Natural killer cell (primary cell): Measurements from ENCODE around the gene PRX. TPM values are rescaled to one million over a fixed set of nuclear protein-coding genes. Genes with fewer than 3 reads are reported as not detected.

Experiments
- ATAC-seq, 3 donors: fragments of 150-1000 bp in 2 of 3; fragments of 200-7000 bp in 1 of 3; cut with Tn5 transposase; 1 replicate in 1 of 3; 2 replicates in 2 of 3; pipeline ENCODE4 v1.10.0; 2021; ENCODE audit warnings: mild to moderate bottlenecking in 2 of 3, moderate library complexity in 2 of 3
- DNase-seq, 2 donors: peaks; one replicate each; pipeline versions ENCODE4 v3.0.0 to v3.0.0-alpha.2; 2013 to 2021; ENCODE audit warnings: mixed read lengths in 1 of 2
- H3K27ac ChIP-seq: one replicate; pipeline ENCODE4 v1.5.1; 2013; ENCODE audit warnings: mild to moderate bottlenecking, low read length
- H3K27me3 ChIP-seq: one replicate; pipeline ENCODE4 v1.6.1; 2013; ENCODE audit warnings: low read length; ENCODE audit not compliant: control insufficient read depth, insufficient read depth
- H3K36me3 ChIP-seq: one replicate; pipeline ENCODE4 v1.6.1; 2013; ENCODE audit warnings: low read length; ENCODE audit not compliant: control insufficient read depth, insufficient read depth
- H3K4me1 ChIP-seq: one replicate; pipeline ENCODE4 v1.6.1; 2013; ENCODE audit warnings: low read length; ENCODE audit not compliant: control insufficient read depth, insufficient read depth
- H3K4me3 ChIP-seq: one replicate; pipeline ENCODE4 v1.5.1; 2013; ENCODE audit warnings: low read length
- H3K9me3 ChIP-seq: one replicate; pipeline ENCODE4 v1.6.1; 2013; ENCODE audit warnings: low read length; ENCODE audit not compliant: control insufficient read depth, insufficient read depth
- H3K27ac Mint-ChIP-seq, 2 donors: one replicate each; pipeline ENCODE4 v1.8.0; 2022; ENCODE audit warnings: mild to moderate bottlenecking in 2 of 2, mixed read lengths in 2 of 2, moderate library complexity in 1 of 2
- H3K27me3 Mint-ChIP-seq, 2 donors: one replicate each; pipeline ENCODE4 v1.8.0; 2022; ENCODE audit warnings: low read depth in 2 of 2, mixed read lengths in 2 of 2
- H3K36me3 Mint-ChIP-seq: one replicate; pipeline ENCODE4 v1.8.0; 2022; ENCODE audit warnings: mixed read lengths
- H3K4me1 Mint-ChIP-seq, 2 donors: one replicate each; pipeline ENCODE4 v1.8.0; 2022; ENCODE audit warnings: mixed read lengths in 2 of 2
- H3K4me3 Mint-ChIP-seq: one replicate; pipeline ENCODE4 v1.8.0; 2022; ENCODE audit warnings: mild to moderate bottlenecking, moderate library complexity, mixed read lengths
- H3K9me3 Mint-ChIP-seq, 2 donors: one replicate each; pipeline ENCODE4 v1.8.0; 2022; ENCODE audit warnings: mixed read lengths in 2 of 2
- WGBS: methylation state at CpG from one replicate; pipeline ENCODE4 v1.1.7; 2013; ENCODE audit warnings: missing lambda C conversion rate; ENCODE audit not compliant: insufficient coverage; 5-methylcytosine and 5-hydroxymethylcytosine counted together
- intact Hi-C: fragments of 100-400 bp; cut with micrococcal nuclease; formaldehyde crosslinking; loops from one replicate; pipeline ENCODE4 v1.14.2; 2022
- total RNA-seq, 4 donors: library from RNA; stranded (reverse); fragments of 120-200 nt in 1 of 4; gene quantifications; one replicate each; pipeline versions ENCODE4 v1.2.3 to v1.2.4, GENCODE V29; 2013 to 2022
- TF ChIP-seq, protein P1 (sequence below): fragments of 200-600 bp; IDR thresholded peaks from one replicate; pipeline ENCODE4 v1.8.0; 2022; ENCODE audit warnings: antibody characterized with exemption

Gene PRX
- total RNA-seq, 3 donors from 2014 or later (not counting 1 experiment from before 2014, with no cell fraction given) = 2.0 to 3.8 (median 3.7) TPM

DNA sequence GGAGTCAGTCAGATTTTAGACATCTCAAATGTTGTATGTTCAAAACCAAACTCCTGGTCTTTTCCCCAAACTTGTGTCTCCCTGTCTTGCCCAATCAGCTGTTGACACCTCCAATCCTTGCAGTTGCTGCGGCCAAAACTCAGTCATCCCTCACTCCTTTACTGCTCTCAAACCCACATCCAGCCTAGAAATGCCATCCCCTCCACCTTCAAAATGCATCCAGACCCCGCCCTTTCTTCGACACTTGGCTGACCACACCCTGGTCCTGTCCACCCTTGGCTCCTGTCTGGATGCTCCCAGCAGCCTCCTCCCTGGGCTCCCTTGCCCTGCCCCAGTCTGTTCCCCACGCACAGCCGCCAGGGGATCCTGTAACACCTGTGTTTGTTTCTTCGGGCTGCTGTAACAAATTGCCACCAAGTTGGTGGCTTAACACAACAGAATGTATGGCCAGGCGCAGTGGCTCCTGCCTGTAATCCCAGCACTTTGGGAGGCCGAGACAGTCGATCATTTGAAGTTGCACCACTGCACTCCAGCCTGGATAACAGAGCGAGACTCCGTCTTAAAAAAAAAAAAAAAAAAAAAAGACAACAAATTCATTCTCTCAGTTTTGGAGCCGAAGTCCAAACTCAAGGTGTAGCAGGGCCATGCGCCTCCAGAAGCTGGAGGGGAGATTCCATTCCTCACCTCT lies 53.0 kb downstream of the PRX start:
- Mint-ChIP-seq H3K4me3 (no peak overlapping the region), H3K36me3 (no peaks in the 10 kb centered on the region), H3K27ac (no peak overlapping the region), H3K4me1 (peaks cover 29 to 41% of the 10 kb centered on the region in 2 donors), H3K9me3 (no peaks in the 10 kb centered on the region), H3K27me3 (no peaks in the 10 kb centered on the region)
- H3K9me3 ChIP-seq = no peaks in the 10 kb centered on the region
- 95% methylated on average over 13 of the region's 13 CpGs for WGBS
- H3K27ac ChIP-seq = no peak overlapping the region
- H3K4me3 ChIP-seq = no peak overlapping the region
- H3K27me3 ChIP-seq = no peaks in the 10 kb centered on the region
- no peak for ATAC-seq
- no peaks in the 10 kb centered on the region for H3K36me3 ChIP-seq
- intact Hi-C loops = no loop called here
- TF ChIP-seq, protein P1, sequence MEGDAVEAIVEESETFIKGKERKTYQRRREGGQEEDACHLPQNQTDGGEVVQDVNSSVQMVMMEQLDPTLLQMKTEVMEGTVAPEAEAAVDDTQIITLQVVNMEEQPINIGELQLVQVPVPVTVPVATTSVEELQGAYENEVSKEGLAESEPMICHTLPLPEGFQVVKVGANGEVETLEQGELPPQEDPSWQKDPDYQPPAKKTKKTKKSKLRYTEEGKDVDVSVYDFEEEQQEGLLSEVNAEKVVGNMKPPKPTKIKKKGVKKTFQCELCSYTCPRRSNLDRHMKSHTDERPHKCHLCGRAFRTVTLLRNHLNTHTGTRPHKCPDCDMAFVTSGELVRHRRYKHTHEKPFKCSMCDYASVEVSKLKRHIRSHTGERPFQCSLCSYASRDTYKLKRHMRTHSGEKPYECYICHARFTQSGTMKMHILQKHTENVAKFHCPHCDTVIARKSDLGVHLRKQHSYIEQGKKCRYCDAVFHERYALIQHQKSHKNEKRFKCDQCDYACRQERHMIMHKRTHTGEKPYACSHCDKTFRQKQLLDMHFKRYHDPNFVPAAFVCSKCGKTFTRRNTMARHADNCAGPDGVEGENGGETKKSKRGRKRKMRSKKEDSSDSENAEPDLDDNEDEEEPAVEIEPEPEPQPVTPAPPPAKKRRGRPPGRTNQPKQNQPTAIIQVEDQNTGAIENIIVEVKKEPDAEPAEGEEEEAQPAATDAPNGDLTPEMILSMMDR = no peak
- DNase-seq = no peak
- peaks cover 39% of the 10 kb centered on the region for H3K4me1 ChIP-seq

DNA sequence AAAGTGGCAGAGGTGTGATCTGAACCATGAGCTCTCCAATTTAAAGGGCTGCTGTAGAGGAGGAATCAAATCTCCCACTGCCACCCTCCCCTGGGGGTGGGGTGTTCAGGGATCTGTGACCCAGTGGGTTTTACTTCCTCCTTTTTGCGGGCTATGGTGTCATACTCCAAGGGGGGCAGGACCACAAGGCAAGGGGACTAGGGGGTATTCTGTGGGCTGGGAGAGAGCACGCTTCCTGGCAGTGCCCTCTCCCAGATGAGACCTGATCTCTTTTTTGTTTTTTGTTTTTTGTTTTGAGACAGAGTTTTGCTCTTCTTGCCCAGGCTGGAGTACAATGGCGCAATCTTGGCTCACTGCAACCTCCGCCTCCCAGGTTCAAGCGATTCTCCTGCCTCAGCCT lies 54.4 kb downstream of the PRX start:
- Mint-ChIP-seq H3K27me3 (no peaks in the 10 kb centered on the region), H3K4me1 (peaks cover 24 to 35% of the 10 kb centered on the region in 2 donors), H3K4me3 (no peak overlapping the region), H3K27ac (no peak overlapping the region), H3K9me3 (no peaks in the 10 kb centered on the region), H3K36me3 (no peaks in the 10 kb centered on the region)
- intact Hi-C loops = no loop called here
- Histone ChIP-seq H3K27ac (no peak overlapping the region), H3K27me3 (no peaks in the 10 kb centered on the region), H3K4me3 (no peak overlapping the region), H3K4me1 (peaks cover 35% of the 10 kb centered on the region), H3K36me3 (no peaks in the 10 kb centered on the region), H3K9me3 (no peaks in the 10 kb centered on the region)
- 59% methylated on average over 2 of the region's 5 CpGs for WGBS
- DNase-seq = no peak
- TF ChIP-seq, protein P1 = no peak
- peak in 1 of 3 donors; percentile 75 for ATAC-seq

DNA sequence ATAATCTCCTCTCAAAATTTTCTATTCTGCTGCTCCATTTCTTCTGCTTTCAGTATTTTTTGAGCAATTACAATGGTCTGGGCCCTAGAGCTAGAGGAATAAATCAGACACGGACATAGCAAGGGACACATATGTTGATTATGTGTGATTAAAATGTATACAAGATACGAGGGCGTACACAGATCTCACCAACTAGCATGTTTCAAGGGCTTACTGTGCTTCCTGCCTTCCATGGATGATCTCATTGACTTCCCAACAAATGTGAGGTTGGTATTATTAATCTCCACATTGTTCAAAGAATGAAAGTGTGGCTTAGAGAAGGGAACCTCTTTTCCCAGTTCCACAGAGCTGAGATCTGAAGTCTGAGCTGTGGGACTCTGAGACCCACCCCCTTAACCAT lies 55.5 kb downstream of the PRX start:
- H3K27ac Mint-ChIP-seq = no peak overlapping the region
- H3K4me3 ChIP-seq = no peak overlapping the region
- WGBS = 83% methylated on average over 3 of the region's 3 CpGs

More for the DNA sequence above, 55.5 kb downstream of the PRX start:
- peaks cover 23% of the 10 kb centered on the region for H3K4me1 ChIP-seq
- H3K9me3 ChIP-seq = no peaks in the 10 kb centered on the region
- no peaks in the 10 kb centered on the region for H3K27me3 ChIP-seq
- ATAC-seq (no peak), DNase-seq (no peak)
- H3K27me3 Mint-ChIP-seq = no peaks in the 10 kb centered on the region
- peaks cover 13 to 24% of the 10 kb centered on the region in 2 donors for H3K4me1 Mint-ChIP-seq
- intact Hi-C loops = no loop called here
- TF ChIP-seq, protein P1 = no peak
- H3K27ac ChIP-seq = no peak overlapping the region
- no peaks in the 10 kb centered on the region for H3K36me3 ChIP-seq
- no peak overlapping the region for H3K4me3 Mint-ChIP-seq
- H3K9me3 Mint-ChIP-seq = no peaks in the 10 kb centered on the region
- no peaks in the 10 kb centered on the region for H3K36me3 Mint-ChIP-seq
